Measurements from ENCODE around the gene PYGM.

PYGM gene

GRCh38 chr11:64769283-64769682 lies 9.5 kb upstream of the PYGM start:
- H3K27ac ChIP-seq = no peak overlapping the region
- no peak for TF ChIP-seq CTCF (conservative IDR thresholded peaks at IDR 0.05)
- TF ChIP-seq ZFX (IDR thresholded peaks at IDR 0.05) = no peak

- TF ChIP-seq CTCF (conservative IDR thresholded peaks at IDR 0.05) (no peak), ZFX (IDR thresholded peaks at IDR 0.05) (no peak)
- no peak overlapping the region for H3K27ac ChIP-seq
Measured at GRCh38 chr11:64768300-64768694, 8.5 kb upstream of the PYGM start.

GRCh38 chr11:64767344-64768299 lies 7.8 kb upstream of the PYGM start:
- no peak overlapping the region for H3K27ac ChIP-seq
- TF ChIP-seq CTCF (conservative IDR thresholded peaks at IDR 0.05) = peak; percentile 93
- no peak for TF ChIP-seq ZFX (IDR thresholded peaks at IDR 0.05)

- TF ChIP-seq ZFX (IDR thresholded peaks at IDR 0.05) (no peak), CTCF (conservative IDR thresholded peaks at IDR 0.05) (no peak)
- H3K27ac ChIP-seq = no peak overlapping the region
Measured at GRCh38 chr11:64766881-64767280, 7.1 kb upstream of the PYGM start.

- TF ChIP-seq CTCF (conservative IDR thresholded peaks at IDR 0.05) = no peak
- no peak for TF ChIP-seq ZFX (IDR thresholded peaks at IDR 0.05)
- no peak overlapping the region for H3K27ac ChIP-seq
Measured at GRCh38 chr11:64765851-64766665, 6.3 kb upstream of the PYGM start.

- no peak overlapping the region for H3K27ac ChIP-seq
- TF ChIP-seq CTCF (conservative IDR thresholded peaks at IDR 0.05) = no peak; the same call in 1 of the 2 replicates
- TF ChIP-seq ZFX (IDR thresholded peaks at IDR 0.05) = no peak
Measured at GRCh38 chr11:64765291-64765850, 5.6 kb upstream of the PYGM start.
